ENCODE results near the gene WDR86. TPM values are rescaled to one million over a fixed set of nuclear protein-coding genes. Genes with fewer than 3 reads are reported as not detected.

WDR86 gene
- total and polyA plus RNA-seq, 2 of the 4 experiments (the other 2 are of a cell fraction) = not detected

GRCh38 chr7:151447312-151447711 lies 37.5 kb upstream of the WDR86 start:
- Histone ChIP-seq H3K9ac (ENCODE audit: low read depth, low read length) (no peak overlapping the region), H2AK9ac (replicated peaks; ENCODE audit: low read depth, low read length, poor library complexity) (no peak overlapping the region), H2BK15ac (ENCODE audit: low read depth, low read length) (no peak overlapping the region), H3K4me2 (ENCODE audit: low read depth, low read length) (no peak overlapping the region), H4K5ac (ENCODE audit: low read depth, low read length) (no peak overlapping the region), H3K9me3 (ENCODE audit: control insufficient read depth, insufficient read depth, low read length) (no peaks in the 10 kb centered on the region), H3K36me3 (ENCODE audit: control insufficient read depth, insufficient read depth, low read length) (no peaks in the 10 kb centered on the region), H2BK5ac (ENCODE audit: low read depth, low read length, poor library complexity, severe bottlenecking) (no peak overlapping the region), H3K18ac (ENCODE audit: low read depth, low read length) (no peak overlapping the region), H2AFZ (replicated peaks; ENCODE audit: low read length, poor library complexity) (no peak overlapping the region), H2AK5ac (ENCODE audit: low read depth, low read length) (no peak overlapping the region; the same call in 1 of the 2 replicates), H2BK120ac (ENCODE audit: low read depth, low read length) (no peak overlapping the region), H3K79me1 (ENCODE audit: low read depth in 1 of 2, low read length in 2 of 2) (no peaks in the 10 kb centered on the region), H3K9me1 (ENCODE audit: insufficient read depth, low read length) (no peaks in the 10 kb centered on the region), H3K27me3 (ENCODE audit: control insufficient read depth, insufficient read depth, low read length) (peaks cover 3% of the 10 kb centered on the region), H3K4me1 (ENCODE audit: control insufficient read depth, insufficient read depth, low read length) (no peaks in the 10 kb centered on the region; the same call in 1 of the 2 replicates), H4K8ac (ENCODE audit: low read depth in 2 of 2, low read length in 2 of 2) (no peak overlapping the region), H3K56ac (ENCODE audit: extremely low read depth, insufficient read depth, low read length) (no peak overlapping the region), H4K20me1 (ENCODE audit: insufficient read depth, low read length) (no peaks in the 10 kb centered on the region), H3K4ac (ENCODE audit: low read depth, low read length) (no peak overlapping the region), H3K23ac (ENCODE audit: low read depth, low read length) (no peak overlapping the region), H3K4me3 (ENCODE audit: insufficient read depth, low read depth, low read length) (no peak overlapping the region), H3K14ac (replicated peaks; ENCODE audit: low read depth, low read length) (no peak overlapping the region), H2BK20ac (ENCODE audit: low read depth, low read length) (no peak overlapping the region), H4K91ac (ENCODE audit: insufficient read depth, low read depth, low read length) (no peak overlapping the region), H3K27ac (ENCODE audit: insufficient read depth, low read length) (no peak overlapping the region)
- no TSS peak for BruUV-seq (replicated peaks)
- CTCF ChIA-PET = interaction anchor here (0.6 to 2.2 kb wide), 2 partner anchors 106 to 185 kb away, joined by 3 to 4 read pairs; partner anchors contain the start of gene NUB1
- dilution Hi-C loops (cut with HindIII; ENCODE audit: low sequenced_read_pairs, unreplicated experiment) (no loop called here), in situ Hi-C loops (cut with MboI; ENCODE audit: low sequenced_read_pairs) (loop anchor here (5.0 kb wide), 1 partner anchor 80 kb away; no protein-coding TSS in a partner anchor), intact Hi-C loops (cut with micrococcal nuclease) (no loop called here)
- WGBS, 2 experiments (ENCODE audit: extremely low coverage in 2 of 2, insufficient read length in 1 of 2) = no CpG with 5 or more reads among the region's 18 CpGs
- ATAC-seq (ENCODE audit: low read depth) (no peak), DNase-seq (no peak)
- no peak for TF ChIP-seq USF2 (IDR thresholded peaks at IDR 0.05; ENCODE audit: low read depth, low read length)
- TF ChIP-seq CTCF (conservative IDR thresholded peaks at IDR 0.05; ENCODE audit: low read depth, low read length) = no peak
- no peak for TF ChIP-seq MAZ (IDR thresholded peaks at IDR 0.05; ENCODE audit: borderline replicate concordance, low read depth, low read length)
- no peak for TF ChIP-seq MXI1 (IDR thresholded peaks at IDR 0.05; ENCODE audit: borderline replicate concordance, low read depth, low read length)
- TF ChIP-seq MAFK (IDR thresholded peaks at IDR 0.05; ENCODE audit: low read depth, low read length) = no peak
- TF ChIP-seq CHD1 (IDR thresholded peaks at IDR 0.05; ENCODE audit: low read depth, low read length) = no peak
- TF ChIP-seq NFE2L2 (IDR thresholded peaks at IDR 0.05; ENCODE audit: low read depth, low read length) = no peak
- TF ChIP-seq FOS (IDR thresholded peaks at IDR 0.05; ENCODE audit: low read depth, low read length) = no peak
- TF ChIP-seq SMC3 (IDR thresholded peaks at IDR 0.05; ENCODE audit: low read depth, low read length) = no peak
- no peak for TF ChIP-seq CEBPB (IDR thresholded peaks at IDR 0.05; ENCODE audit: low read depth, low read length)
- TF ChIP-seq POLR2A (IDR thresholded peaks at IDR 0.05; ENCODE audit: low read depth, low read length) = no peak
- no peak for TF ChIP-seq ELK1 (IDR thresholded peaks at IDR 0.05; ENCODE audit: borderline replicate concordance, low read depth, low read length)
- no peak for TF ChIP-seq RFX5 (IDR thresholded peaks at IDR 0.05; ENCODE audit: low read depth, low read length)
- no peak for TF ChIP-seq RCOR1 (IDR thresholded peaks at IDR 0.05; ENCODE audit: insufficient replicate concordance, low read length)
- TF ChIP-seq BHLHE40 (IDR thresholded peaks at IDR 0.05; ENCODE audit: low read depth, low read length) = no peak
- no peak for TF ChIP-seq RAD21 (IDR thresholded peaks at IDR 0.05; ENCODE audit: low read length)
- POLR2A ChIA-PET (ENCODE audit: unreplicated experiment) = no interaction called here
